Motor neuron (in vitro differentiated cells): ENCODE measurements around the gene ARHGAP24. TPM values are rescaled to one million over a fixed set of nuclear protein-coding genes. Genes with fewer than 3 reads are reported as not detected.
"Not testable (repeated sequence)": the region's sequence is repeated elsewhere in the genome, so short reads cannot be mapped to it uniquely, and the experiment has no call there.

ENCODE experiments used
- ATAC-seq, 8 experiments: fragments of 200-7000 bp; cut with Tn5 transposase; replicated peaks in 6 of 8; 2 replicates each; pipeline ENCODE4 v1.8.0; 2021; ENCODE audit warnings: mild to moderate bottlenecking in 8 of 8, moderate library complexity in 8 of 8
- H3K27ac ChIP-seq, 2 donors: fragments of 250-450 bp; sonication (Bioruptor Pico); 2 replicates each; pipeline ENCODE4 v1.9.0; 2021; ENCODE audit warnings: antibody characterized with exemption in 2 of 2, mild to moderate bottlenecking in 2 of 2, moderate library complexity in 1 of 2
- H3K4me1 ChIP-seq, 2 donors: fragments of 250-450 bp; sonication (Bioruptor Pico); replicated peaks in 1 of 2; 2 replicates each; pipeline ENCODE4 v1.6.1; 2021; ENCODE audit warnings: antibody characterized with exemption in 2 of 2, mild to moderate bottlenecking in 2 of 2, moderate library complexity in 1 of 2
- H3K4me3 ChIP-seq, 5 donors: fragments of 250-450 bp; sonication (Bioruptor Pico); 2 replicates each; pipeline ENCODE4 v1.9.0; 2021; ENCODE audit warnings: antibody characterized with exemption in 5 of 5, mild to moderate bottlenecking in 5 of 5, moderate library complexity in 4 of 5
- WGBS, 10 experiments: fragments of 450-650 bp; shearing (Covaris generic); methylation state at CpG; one replicate each; pipeline ENCODE4 v1.0.0; 2022; 5-methylcytosine and 5-hydroxymethylcytosine counted together
- in situ Hi-C, 9 experiments: fragments of 400-800 bp; cut with MboI; loops; one replicate each; pipeline ENCODE4 v1.15.0; 2021; ENCODE audit warnings: low sequenced_read_pairs in 9 of 9, low pct_unique_long_range_greater_than_20kb in 2 of 9; ENCODE audit not compliant: unreplicated experiment in 9 of 9
- total RNA-seq, 8 experiments: library from RNA; unstranded; fragments of 300-600 nt; gene quantifications; 2 replicates each; pipeline versions ENCODE4 v1.2.3 to v1.2.4, GENCODE V29; 2022

The ARHGAP24 gene
- total RNA-seq, 8 experiments from 2014 or later: 0.67 to 17.6 (median 2.5) TPM

- H3K4me3 ChIP-seq: no peak overlapping the region
- no peak for ATAC-seq
- in situ Hi-C loops: no loop called here
Measured at GRCh38 chr4:86006057-86006456, 531.1 kb downstream of the ARHGAP24 start.

GRCh38 chr4:86007042-86007441, 532.1 kb downstream of the ARHGAP24 start:
- no peak overlapping the region for H3K27ac ChIP-seq
- 75 to 100% (median 87%) methylated on average over 2 to 6 of the region's 6 CpGs for WGBS, 10 experiments

More at GRCh38 chr4:86006057-86006456, 531.1 kb downstream of the ARHGAP24 start:
- H3K4me1 ChIP-seq: no peaks in the 10 kb centered on the region
- H3K27ac ChIP-seq: no peak overlapping the region

GRCh38 chr4:86011117-86011516, 536.2 kb downstream of the ARHGAP24 start:
- Histone ChIP-seq H3K4me1 (peaks cover 0 to 2% of the 10 kb centered on the region in 2 donors), H3K4me3 (no peak overlapping the region), H3K27ac (no peak overlapping the region)
- ATAC-seq: no peak
- in situ Hi-C loops: no loop called here
- 0 to 100% (median 70%) methylated on average over 1 of the region's 1 CpG; no CpG with 5 or more reads in 2 of the 10 experiments for WGBS, 10 experiments

More at GRCh38 chr4:86007042-86007441, 532.1 kb downstream of the ARHGAP24 start:
- Histone ChIP-seq H3K4me1 (no peaks in the 10 kb centered on the region), H3K4me3 (no peak overlapping the region)
- ATAC-seq: no peak
- in situ Hi-C loops: no loop called here

GRCh38 chr4:86013621-86014020, 538.7 kb downstream of the ARHGAP24 start:
- Histone ChIP-seq H3K27ac (no peak overlapping the region), H3K4me3 (no peak overlapping the region), H3K4me1 (peaks cover 0 to 2% of the 10 kb centered on the region in 2 donors)
- ATAC-seq: no peak
- in situ Hi-C loops: no loop called here
- 50 to 100% (median 95%) methylated on average over 1 to 4 of the region's 4 CpGs for WGBS, 10 experiments

- H3K4me1 ChIP-seq: peaks cover 0 to 2% of the 10 kb centered on the region in 2 donors
- ATAC-seq: peak in 5 of 8 experiments; percentile 52 to 88 (median 84)
- WGBS, 10 experiments: 40 to 91% (median 79%) methylated on average over 1 to 5 of the region's 5 CpGs
- H3K27ac ChIP-seq: no peak overlapping the region
- in situ Hi-C loops: no loop called here
- no peak overlapping the region for H3K4me3 ChIP-seq
Measured at GRCh38 chr4:86014599-86014998, 539.6 kb downstream of the ARHGAP24 start.

GRCh38 chr4:86015412-86016350, 540.7 kb downstream of the ARHGAP24 start:
- H3K27ac ChIP-seq: no peak overlapping the region
- ATAC-seq: peak in 1 of 8 experiments; percentile 36
- H3K4me3 ChIP-seq: no peak overlapping the region
- WGBS, 10 experiments: 20 to 100% (median 72%) methylated on average over 1 to 2 of the region's 2 CpGs
- in situ Hi-C loops: no loop called here
- H3K4me1 ChIP-seq: peaks cover 0 to 2% of the 10 kb centered on the region in 2 donors

- H3K4me3 ChIP-seq: no peak overlapping the region
- WGBS, 10 experiments: 29 to 100% (median 75%) methylated on average over 1 of the region's 1 CpG; no CpG with 5 or more reads in 4 of the 10 experiments
- H3K4me1 ChIP-seq: peaks cover 0 to 2% of the 10 kb centered on the region in 2 donors
- H3K27ac ChIP-seq: no peak overlapping the region
- in situ Hi-C loops: no loop called here
- no peak for ATAC-seq
Measured at GRCh38 chr4:86019362-86019761, 544.4 kb downstream of the ARHGAP24 start.

GRCh38 chr4:86019906-86020305, 545.0 kb downstream of the ARHGAP24 start:
- H3K4me3 ChIP-seq: no peak overlapping the region
- peak in 4 of 8 experiments; percentile 22 to 38 (median 32) for ATAC-seq
- in situ Hi-C loops: no loop called here
- no peak overlapping the region for H3K27ac ChIP-seq
- H3K4me1 ChIP-seq: peaks cover 0 to 2% of the 10 kb centered on the region in 2 donors

GRCh38 chr4:86021671-86022070, 546.7 kb downstream of the ARHGAP24 start:
- ATAC-seq, in situ Hi-C loops, H3K4me3 ChIP-seq, H3K4me1 ChIP-seq, H3K27ac ChIP-seq: not testable (repeated sequence)
- WGBS, 10 experiments: no CpG with 5 or more reads among the region's 24 CpGs

- WGBS, 10 experiments: 58 to 100% (median 78%) methylated on average over 2 to 8 of the region's 8 CpGs
- ATAC-seq: no peak
- no peak overlapping the region for H3K27ac ChIP-seq
- H3K4me3 ChIP-seq: no peak overlapping the region
- in situ Hi-C loops: no loop called here
- peaks cover 0 to 2% of the 10 kb centered on the region in 2 donors for H3K4me1 ChIP-seq
Measured at GRCh38 chr4:86026720-86027119, 551.8 kb downstream of the ARHGAP24 start.

GRCh38 chr4:86031927-86032326, 557.0 kb downstream of the ARHGAP24 start:
- in situ Hi-C loops: no loop called here
- no peak overlapping the region for H3K27ac ChIP-seq
- 59 to 100% (median 94%) methylated on average over 2 to 3 of the region's 3 CpGs for WGBS, 10 experiments

GRCh38 chr4:86032476-86033022, 557.6 kb downstream of the ARHGAP24 start:
- 0 to 100% (median 32%) methylated on average over 1 to 4 of the region's 4 CpGs; no CpG with 5 or more reads in 2 of the 10 experiments for WGBS, 10 experiments
- Histone ChIP-seq H3K27ac (no peak overlapping the region), H3K4me1 (peaks cover 2 to 9% of the 10 kb centered on the region in 2 donors), H3K4me3 (no peak overlapping the region)
- peak in 4 of 8 experiments; percentile 24 to 94 (median 92) for ATAC-seq
- in situ Hi-C loops: no loop called here

More at GRCh38 chr4:86031927-86032326, 557.0 kb downstream of the ARHGAP24 start:
- H3K4me1 ChIP-seq: peaks cover 2 to 9% of the 10 kb centered on the region in 2 donors
- no peak for ATAC-seq
- H3K4me3 ChIP-seq: no peak overlapping the region

- in situ Hi-C loops: no loop called here
- WGBS, 10 experiments: 13 to 89% (median 46%) methylated on average over 1 to 4 of the region's 4 CpGs; no CpG with 5 or more reads in 2 of the 10 experiments
- peak in 4 of 8 experiments; percentile 17 to 68 (median 30) for ATAC-seq
- H3K4me1 ChIP-seq: peaks cover 2 to 9% of the 10 kb centered on the region in 2 donors
- no peak overlapping the region for H3K4me3 ChIP-seq
- no peak overlapping the region for H3K27ac ChIP-seq
Measured at GRCh38 chr4:86033171-86033570, 558.2 kb downstream of the ARHGAP24 start.
